Activated naive CD8-positive, alpha-beta T cell treated with anti-CD3 and anti-CD28 coated beads for 36 hours (primary cell): ENCODE data around the gene MAPRE3. TPM values are rescaled to one million over a fixed set of nuclear protein-coding genes. Genes with fewer than 3 reads are reported as not detected.

Experiments
- DNase-seq: peaks from one replicate; pipeline ENCODE4 v3.0.0; 2021
- H3K27ac Mint-ChIP-seq: one replicate; pipeline ENCODE4 v1.8.0; 2022; ENCODE audit warnings: mild to moderate bottlenecking, moderate library complexity, mixed read lengths
- H3K27me3 Mint-ChIP-seq: one replicate; pipeline ENCODE4 v1.8.0; 2022; ENCODE audit warnings: mild to moderate bottlenecking, mixed read lengths
- H3K36me3 Mint-ChIP-seq: one replicate; pipeline ENCODE4 v1.8.0; 2021; ENCODE audit warnings: mild to moderate bottlenecking, mixed read lengths
- H3K4me1 Mint-ChIP-seq: one replicate; pipeline ENCODE4 v1.8.0; 2021; ENCODE audit warnings: mixed read lengths
- H3K4me3 Mint-ChIP-seq: one replicate; pipeline ENCODE4 v1.8.0; 2022; ENCODE audit warnings: mild to moderate bottlenecking, moderate library complexity, mixed read lengths
- H3K9me3 Mint-ChIP-seq: one replicate; pipeline ENCODE4 v1.8.0; 2022; ENCODE audit warnings: mixed read lengths
- total RNA-seq, 2 experiments: library from RNA; stranded (reverse); gene quantifications; one replicate each; pipeline ENCODE4 v1.2.3, GENCODE V29; 2021

The MAPRE3 gene
- total RNA-seq, 2 experiments from 2014 or later: 2.0 to 2.3 TPM

GRCh38 chr2:27049422-27050280, 79.2 kb downstream of the MAPRE3 start:
- H3K27ac Mint-ChIP-seq: peak overlapping the region; percentile 99
- peaks cover 14% of the 10 kb centered on the region for H3K27me3 Mint-ChIP-seq
- peak overlapping the region; percentile 89 for H3K4me3 Mint-ChIP-seq
- peaks cover 26% of the 10 kb centered on the region for H3K36me3 Mint-ChIP-seq
- peaks cover 4% of the 10 kb centered on the region for H3K9me3 Mint-ChIP-seq
- H3K4me1 Mint-ChIP-seq: peaks cover 27% of the 10 kb centered on the region
- peak; percentile 83 for DNase-seq

- peaks cover 4% of the 10 kb centered on the region for H3K9me3 Mint-ChIP-seq
- peak; percentile 87 for DNase-seq
- H3K4me1 Mint-ChIP-seq: peaks cover 27% of the 10 kb centered on the region
- H3K27ac Mint-ChIP-seq: peak overlapping the region; percentile 99
- peaks cover 22% of the 10 kb centered on the region for H3K36me3 Mint-ChIP-seq
- H3K4me3 Mint-ChIP-seq: peak overlapping the region; percentile 89
- H3K27me3 Mint-ChIP-seq: peaks cover 14% of the 10 kb centered on the region
Measured at GRCh38 chr2:27050281-27050995, 80.0 kb downstream of the MAPRE3 start.

GRCh38 chr2:27050996-27051901, 80.8 kb downstream of the MAPRE3 start, which contains the start of gene AGBL5:
AGBL5 (plus strand) TSS chr2:27051668; CDS start chr2:27052959, 1,291 bp downstream.
- peak; percentile 96 for DNase-seq
- Mint-ChIP-seq H3K9me3 (peaks cover 4% of the 10 kb centered on the region), H3K4me1 (peaks cover 27% of the 10 kb centered on the region), H3K27ac (peak within 1 kb of the TSS; percentile 99), H3K4me3 (peak within 1 kb of the TSS; percentile 89), H3K27me3 (peaks cover 14% of the 10 kb centered on the region), H3K36me3 (peaks cover 20% of the 10 kb centered on the region)

- peak overlapping the region; percentile 89 for H3K4me3 Mint-ChIP-seq
- H3K9me3 Mint-ChIP-seq: peaks cover 4% of the 10 kb centered on the region
- H3K4me1 Mint-ChIP-seq: peaks cover 27% of the 10 kb centered on the region
- DNase-seq: no peak
- H3K36me3 Mint-ChIP-seq: peaks cover 20% of the 10 kb centered on the region
- peak overlapping the region; percentile 72 for H3K27ac Mint-ChIP-seq
- H3K27me3 Mint-ChIP-seq: peaks cover 14% of the 10 kb centered on the region
Measured at GRCh38 chr2:27051902-27052645, 81.6 kb downstream of the MAPRE3 start.

- H3K27me3 Mint-ChIP-seq: peaks cover 14% of the 10 kb centered on the region
- no peak for DNase-seq
- H3K27ac Mint-ChIP-seq: no peak overlapping the region
- peaks cover 20% of the 10 kb centered on the region for H3K36me3 Mint-ChIP-seq
- H3K9me3 Mint-ChIP-seq: peaks cover 4% of the 10 kb centered on the region
- H3K4me1 Mint-ChIP-seq: peaks cover 25% of the 10 kb centered on the region
- H3K4me3 Mint-ChIP-seq: peak overlapping the region; percentile 23
Measured at GRCh38 chr2:27053321-27053720, 82.9 kb downstream of the MAPRE3 start.

GRCh38 chr2:27053776-27054175, 83.3 kb downstream of the MAPRE3 start:
- Mint-ChIP-seq H3K36me3 (peaks cover 20% of the 10 kb centered on the region), H3K4me3 (no peak overlapping the region), H3K4me1 (peaks cover 25% of the 10 kb centered on the region), H3K27ac (no peak overlapping the region), H3K9me3 (peaks cover 4% of the 10 kb centered on the region), H3K27me3 (peaks cover 14% of the 10 kb centered on the region)
- DNase-seq: no peak

GRCh38 chr2:27054721-27055120, 84.3 kb downstream of the MAPRE3 start:
- H3K9me3 Mint-ChIP-seq: peaks cover 4% of the 10 kb centered on the region
- H3K4me1 Mint-ChIP-seq: peaks cover 20% of the 10 kb centered on the region
- no peak for DNase-seq
- no peak overlapping the region for H3K4me3 Mint-ChIP-seq
- H3K36me3 Mint-ChIP-seq: peaks cover 16% of the 10 kb centered on the region
- H3K27me3 Mint-ChIP-seq: peaks cover 14% of the 10 kb centered on the region
- H3K27ac Mint-ChIP-seq: no peak overlapping the region

GRCh38 chr2:27057184-27057583, 86.7 kb downstream of the MAPRE3 start:
- no peak overlapping the region for H3K4me3 Mint-ChIP-seq
- no peaks in the 10 kb centered on the region for H3K9me3 Mint-ChIP-seq
- H3K27ac Mint-ChIP-seq: no peak overlapping the region

GRCh38 chr2:27058210-27058609, 87.8 kb downstream of the MAPRE3 start:
- Mint-ChIP-seq H3K27ac (no peak overlapping the region), H3K4me1 (peaks cover 5% of the 10 kb centered on the region), H3K36me3 (peaks cover 11% of the 10 kb centered on the region), H3K9me3 (no peaks in the 10 kb centered on the region), H3K27me3 (no peaks in the 10 kb centered on the region), H3K4me3 (no peak overlapping the region)
- DNase-seq: no peak

More at GRCh38 chr2:27057184-27057583, 86.7 kb downstream of the MAPRE3 start:
- Mint-ChIP-seq H3K27me3 (no peaks in the 10 kb centered on the region), H3K36me3 (peaks cover 3% of the 10 kb centered on the region), H3K4me1 (peaks cover 5% of the 10 kb centered on the region)
- no peak for DNase-seq

- no peaks in the 10 kb centered on the region for H3K9me3 Mint-ChIP-seq
- H3K4me3 Mint-ChIP-seq: no peak overlapping the region
- H3K4me1 Mint-ChIP-seq: peaks cover 8% of the 10 kb centered on the region
- H3K27ac Mint-ChIP-seq: no peak overlapping the region
- peaks cover 14% of the 10 kb centered on the region for H3K36me3 Mint-ChIP-seq
- DNase-seq: no peak
- H3K27me3 Mint-ChIP-seq: no peaks in the 10 kb centered on the region
Measured at GRCh38 chr2:27059141-27059820, 88.8 kb downstream of the MAPRE3 start.

GRCh38 chr2:27060323-27060722, 89.9 kb downstream of the MAPRE3 start:
- no peak for DNase-seq
- no peaks in the 10 kb centered on the region for H3K9me3 Mint-ChIP-seq
- H3K36me3 Mint-ChIP-seq: peaks cover 14% of the 10 kb centered on the region
- no peak overlapping the region for H3K4me3 Mint-ChIP-seq
- no peak overlapping the region for H3K27ac Mint-ChIP-seq
- peaks cover 8% of the 10 kb centered on the region for H3K4me1 Mint-ChIP-seq
- H3K27me3 Mint-ChIP-seq: no peaks in the 10 kb centered on the region

GRCh38 chr2:27065128-27065527, 94.7 kb downstream of the MAPRE3 start:
- H3K4me1 Mint-ChIP-seq: peaks cover 34% of the 10 kb centered on the region
- no peak overlapping the region for H3K27ac Mint-ChIP-seq
- DNase-seq: no peak
- H3K27me3 Mint-ChIP-seq: no peaks in the 10 kb centered on the region
- no peak overlapping the region for H3K4me3 Mint-ChIP-seq
- H3K36me3 Mint-ChIP-seq: peaks cover 47% of the 10 kb centered on the region
- no peaks in the 10 kb centered on the region for H3K9me3 Mint-ChIP-seq

- no peaks in the 10 kb centered on the region for H3K9me3 Mint-ChIP-seq
- no peak overlapping the region for H3K4me3 Mint-ChIP-seq
- H3K36me3 Mint-ChIP-seq: peaks cover 53% of the 10 kb centered on the region
- H3K27ac Mint-ChIP-seq: no peak overlapping the region
- no peak for DNase-seq
- H3K27me3 Mint-ChIP-seq: no peaks in the 10 kb centered on the region
- H3K4me1 Mint-ChIP-seq: peaks cover 41% of the 10 kb centered on the region
Measured at GRCh38 chr2:27067385-27067784, 96.9 kb downstream of the MAPRE3 start.
